ENCODE measurements around the gene SSH2.
"Not testable (repeated sequence)": the region's sequence is repeated elsewhere in the genome, so short reads cannot be mapped to it uniquely, and the experiment has no call there.

Gene SSH2

GRCh38 chr17:29874358-29874757 lies 55.7 kb downstream of the SSH2 start:
- not testable (repeated sequence) for DNase-seq

GRCh38 chr17:29873476-29873875 lies 56.6 kb downstream of the SSH2 start:
- no peak for DNase-seq

GRCh38 chr17:29870836-29871465 lies 59.1 kb downstream of the SSH2 start:
- no peak for DNase-seq

GRCh38 chr17:29867643-29868181 lies 62.3 kb downstream of the SSH2 start:
- no peak for DNase-seq

GRCh38 chr17:29866746-29867404 lies 63.2 kb downstream of the SSH2 start:
- DNase-seq: no peak

- DNase-seq: no peak
Measured at GRCh38 chr17:29864615-29865014, 65.4 kb downstream of the SSH2 start.

GRCh38 chr17:29864123-29864522 lies 65.9 kb downstream of the SSH2 start:
- DNase-seq: not testable (repeated sequence)

GRCh38 chr17:29862951-29863350 lies 67.1 kb downstream of the SSH2 start:
- DNase-seq: no peak

- DNase-seq: no peak
Measured at GRCh38 chr17:29862127-29862526, 67.9 kb downstream of the SSH2 start.

GRCh38 chr17:29859445-29859844 lies 70.6 kb downstream of the SSH2 start:
- not testable (repeated sequence) for DNase-seq

GRCh38 chr17:29857823-29858222 lies 72.2 kb downstream of the SSH2 start:
- DNase-seq: no peak

GRCh38 chr17:29857105-29857504 lies 72.9 kb downstream of the SSH2 start:
- not testable (repeated sequence) for DNase-seq

GRCh38 chr17:29855686-29856085 lies 74.3 kb downstream of the SSH2 start:
- no peak for DNase-seq

GRCh38 chr17:29848737-29849136 lies 81.3 kb downstream of the SSH2 start:
- DNase-seq: no peak

- DNase-seq: no peak
Measured at GRCh38 chr17:29847527-29848400, 82.3 kb downstream of the SSH2 start.

- no peak for DNase-seq
Measured at GRCh38 chr17:29847118-29847517, 82.9 kb downstream of the SSH2 start.

GRCh38 chr17:29846298-29846697 lies 83.7 kb downstream of the SSH2 start:
- no peak for DNase-seq

- no peak for DNase-seq
Measured at GRCh38 chr17:29844339-29845048, 85.5 kb downstream of the SSH2 start.

- no peak for DNase-seq
Measured at GRCh38 chr17:29840884-29841283, 89.1 kb downstream of the SSH2 start.

- DNase-seq: no peak
Measured at GRCh38 chr17:29839656-29840055, 90.4 kb downstream of the SSH2 start.

GRCh38 chr17:29838961-29839360 lies 91.1 kb downstream of the SSH2 start:
- no peak for DNase-seq

GRCh38 chr17:29837531-29837930 lies 92.5 kb downstream of the SSH2 start:
- DNase-seq: no peak

- no peak for DNase-seq
Measured at GRCh38 chr17:29836643-29837042, 93.4 kb downstream of the SSH2 start.

Data from stimulated activated CD4-positive, alpha-beta T cell treated with anti-CD3 and anti-CD28 coated beads, Interleukin-2, amount 100 ng/mL, for 48 hours (primary cell).